ENCODE measurements around the gene CDH4. TPM values are rescaled to one million over a fixed set of nuclear protein-coding genes. Genes with fewer than 3 reads are reported as not detected.

Gene CDH4
- total RNA-seq, 1 donor from 2014 or later = 0.99 TPM

DNA sequence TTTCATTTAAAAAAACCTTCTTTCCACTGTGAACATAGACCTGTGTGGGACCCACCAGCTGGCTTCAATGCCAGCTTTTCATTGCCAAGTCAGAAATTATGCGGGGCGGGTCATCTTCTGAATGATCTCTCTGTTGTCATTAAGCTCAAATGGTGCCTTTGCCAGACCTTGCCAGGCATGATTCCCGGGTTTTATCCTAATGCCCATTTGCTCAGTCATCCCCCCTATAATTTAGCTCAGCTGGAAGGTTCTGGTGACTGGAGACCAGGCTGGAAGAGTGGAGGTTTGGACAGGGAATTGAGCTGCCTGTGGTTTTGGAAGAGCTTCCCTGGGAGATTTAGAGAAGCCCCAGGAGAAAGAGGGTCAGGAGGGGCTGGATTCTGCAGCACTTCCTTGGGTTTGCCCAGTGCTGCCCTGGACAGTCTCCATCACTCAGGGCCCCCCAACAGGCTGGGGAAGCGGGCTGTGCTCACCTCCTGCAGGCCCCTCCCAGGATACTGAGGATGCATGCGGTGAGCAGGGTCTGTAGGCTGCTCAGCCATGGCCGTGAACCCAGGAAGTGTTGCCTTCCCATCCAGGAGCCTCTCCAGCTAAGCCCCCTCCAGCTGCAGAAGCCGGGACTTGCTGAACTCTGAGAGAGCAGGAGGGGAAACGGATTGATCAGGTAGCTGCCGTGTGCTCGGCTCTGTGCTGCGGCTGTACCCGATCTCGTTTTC is 273.0 kb downstream of the CDH4 start:
- no peak for TF ChIP-seq CTCF (IDR thresholded peaks at IDR 0.05)
- Mint-ChIP-seq H3K4me3 (ENCODE audit: unreplicated experiment) (no peak overlapping the region), H3K9me3 (ENCODE audit: low read depth) (no peaks in the 10 kb centered on the region), H3K27ac (ENCODE audit: unreplicated experiment) (no peak overlapping the region), H3K4me1 (ENCODE audit: low read depth) (peaks cover 8% of the 10 kb centered on the region), H3K27me3 (ENCODE audit: low read depth) (peaks cover 13% of the 10 kb centered on the region), H3K36me3 (ENCODE audit: low read depth) (no peaks in the 10 kb centered on the region)
- DNase-seq (ENCODE audit: low spot score) = peak; percentile 70

DNA sequence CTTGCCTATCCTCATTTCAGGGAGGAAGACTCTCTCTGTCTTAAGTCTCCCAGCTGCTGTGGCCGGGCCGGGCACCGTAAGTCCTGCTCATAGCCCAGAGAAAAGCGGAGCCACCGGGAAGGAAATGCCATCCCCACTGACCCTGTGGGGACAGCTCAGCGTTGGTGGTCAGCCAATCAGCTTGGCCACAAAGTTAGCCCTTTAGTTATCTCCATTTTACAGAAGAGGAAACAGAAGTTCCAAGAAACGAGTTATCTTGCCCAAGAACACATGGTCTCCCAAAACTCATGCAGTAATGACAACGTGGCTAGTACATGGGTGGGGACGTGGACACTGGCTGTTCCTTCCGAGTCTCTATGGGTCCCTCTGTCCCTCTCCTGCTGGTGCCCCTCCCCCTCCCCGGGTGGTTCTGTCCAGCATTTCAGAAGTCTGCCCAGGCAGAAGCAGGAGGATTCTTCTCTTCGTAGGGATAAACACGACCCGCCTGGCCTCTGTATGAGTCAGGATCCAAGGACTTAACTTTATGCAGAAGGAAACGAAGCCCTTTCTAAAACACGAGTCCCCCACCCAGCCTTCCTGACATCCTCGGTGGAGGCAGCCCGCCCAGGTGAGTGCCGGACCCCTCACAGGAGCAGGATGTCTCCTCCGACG is 273.8 kb downstream of the CDH4 start:
- peak; percentile 59 for DNase-seq (ENCODE audit: low spot score)
- Mint-ChIP-seq H3K27me3 (ENCODE audit: low read depth) (peaks cover 13% of the 10 kb centered on the region), H3K4me1 (ENCODE audit: low read depth) (peaks cover 4% of the 10 kb centered on the region), H3K36me3 (ENCODE audit: low read depth) (no peaks in the 10 kb centered on the region), H3K4me3 (ENCODE audit: unreplicated experiment) (no peak overlapping the region), H3K9me3 (ENCODE audit: low read depth) (no peaks in the 10 kb centered on the region), H3K27ac (ENCODE audit: unreplicated experiment) (no peak overlapping the region)
- no peak for TF ChIP-seq CTCF (IDR thresholded peaks at IDR 0.05)

DNA sequence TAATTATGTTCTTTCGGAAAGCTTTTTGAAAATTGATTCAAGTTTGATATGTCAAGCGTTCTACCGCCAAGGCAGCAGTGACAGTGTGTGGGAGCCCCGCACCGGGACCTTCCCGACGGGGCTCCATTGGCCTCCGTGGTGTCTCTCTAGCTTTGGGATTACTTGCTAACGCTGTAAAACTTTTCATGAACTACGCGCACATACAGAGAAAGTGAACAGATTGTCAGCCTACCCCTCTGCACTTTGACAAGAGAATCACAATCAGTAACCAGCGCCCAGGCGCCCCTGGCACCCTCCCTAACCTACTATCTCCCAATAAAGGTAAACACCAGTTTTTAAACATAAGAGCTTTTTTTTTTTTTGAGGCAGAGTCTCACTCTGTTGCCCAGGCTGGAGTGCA is 274.8 kb downstream of the CDH4 start:
- H3K27me3 Mint-ChIP-seq (ENCODE audit: low read depth) = peaks cover 13% of the 10 kb centered on the region
- TF ChIP-seq CTCF (IDR thresholded peaks at IDR 0.05) = no peak

GRCh38 chr20:61527626-61528025 is 275.6 kb downstream of the CDH4 start:
- TF ChIP-seq CTCF (IDR thresholded peaks at IDR 0.05) = no peak
- H3K4me1 Mint-ChIP-seq (ENCODE audit: low read depth) = no peaks in the 10 kb centered on the region
- no peaks in the 10 kb centered on the region for H3K36me3 Mint-ChIP-seq (ENCODE audit: low read depth)
- H3K4me3 Mint-ChIP-seq (ENCODE audit: unreplicated experiment) = no peak overlapping the region
- peaks cover 13% of the 10 kb centered on the region for H3K27me3 Mint-ChIP-seq (ENCODE audit: low read depth)
- no peaks in the 10 kb centered on the region for H3K9me3 Mint-ChIP-seq (ENCODE audit: low read depth)
- DNase-seq (ENCODE audit: low spot score) = peak; percentile 50
- H3K27ac Mint-ChIP-seq (ENCODE audit: unreplicated experiment) = no peak overlapping the region

More for the DNA sequence above, 274.8 kb downstream of the CDH4 start:
- DNase-seq (ENCODE audit: low spot score) = no peak
- Mint-ChIP-seq H3K9me3 (ENCODE audit: low read depth) (no peaks in the 10 kb centered on the region), H3K36me3 (ENCODE audit: low read depth) (no peaks in the 10 kb centered on the region), H3K4me3 (ENCODE audit: unreplicated experiment) (no peak overlapping the region), H3K4me1 (ENCODE audit: low read depth) (no peaks in the 10 kb centered on the region), H3K27ac (ENCODE audit: unreplicated experiment) (no peak overlapping the region)

GRCh38 chr20:61528591-61528990 is 276.5 kb downstream of the CDH4 start:
- no peaks in the 10 kb centered on the region for H3K9me3 Mint-ChIP-seq (ENCODE audit: low read depth)
- no peak overlapping the region for H3K27ac Mint-ChIP-seq (ENCODE audit: unreplicated experiment)
- H3K27me3 Mint-ChIP-seq (ENCODE audit: low read depth) = peaks cover 13% of the 10 kb centered on the region
- no peak for TF ChIP-seq CTCF (IDR thresholded peaks at IDR 0.05)
- no peaks in the 10 kb centered on the region for H3K4me1 Mint-ChIP-seq (ENCODE audit: low read depth)
- no peaks in the 10 kb centered on the region for H3K36me3 Mint-ChIP-seq (ENCODE audit: low read depth)
- peak; percentile 15 for DNase-seq (ENCODE audit: low spot score)
- no peak overlapping the region for H3K4me3 Mint-ChIP-seq (ENCODE audit: unreplicated experiment)
